Endothelial cell of umbilical vein (primary cell): ENCODE measurements around the gene LIM2. TPM values are rescaled to one million over a fixed set of nuclear protein-coding genes. Genes with fewer than 3 reads are reported as not detected.

Source experiments
- BruUV-seq: library from RNA; stranded (reverse); fragments of 400-500 nt; replicated peaks from 2 replicates; lab custom pipeline; 2021; lab: Mats Ljungman, UMichigan
- CTCF ChIA-PET: fragments of 300-600, 350-600 bp; sonication (Branson Sonifier 250); formaldehyde crosslinking; loops from one replicate; lab custom pipeline; 2021; ENCODE audit warnings: antibody characterized with exemption, inconsistent platforms; lab: Charles Lee
- POLR2A ChIA-PET: fragments of 300-600, 350-600 bp; sonication (Branson Sonifier 250); formaldehyde crosslinking; loops from one replicate; lab custom pipeline; 2021; ENCODE audit warnings: antibody characterized with exemption, inconsistent platforms; lab: Charles Lee
- DNase-seq: peaks from one replicate; pipeline ENCODE4 v3.0.0-alpha.2; 2011; ENCODE audit warnings: low read depth, low spot score
- FAIRE-seq: peaks from 2 replicates; lab custom pipeline; 2011; peaks lifted over from hg19 to GRCh38; lab: Jason Lieb, UNC
- H2AFZ ChIP-seq: 2 replicates; pipeline ENCODE4 v1.6.0; 2012; ENCODE audit warnings: low read depth, low read length, control low read depth, inconsistent platforms
- H3K27ac ChIP-seq: 2 replicates; pipeline ENCODE4 v1.5.1; 2011; ENCODE audit warnings: low read depth, mild to moderate bottlenecking, control low read depth, low read length, moderate library complexity; ENCODE audit not compliant: insufficient read depth
- H3K27me3 ChIP-seq, 2 experiments: 2 replicates each; pipeline versions ENCODE4 v1.6.0 to v1.6.1; 2011; ENCODE audit warnings: low read length in 2 of 2, mixed read lengths in 1 of 2; ENCODE audit not compliant: control insufficient read depth in 2 of 2, insufficient read depth in 2 of 2
- H3K36me3 ChIP-seq, 2 experiments: 2 replicates in 1 of 2; 3 replicates in 1 of 2; pipeline ENCODE4 v1.5.1; 2011; ENCODE audit warnings: low read length in 2 of 2, mild to moderate bottlenecking in 1 of 2, moderate library complexity in 1 of 2; ENCODE audit not compliant: control insufficient read depth in 2 of 2, insufficient read depth in 2 of 2; ENCODE audit errors: extremely low read depth in 1 of 2
- H3K4me1 ChIP-seq: 3 replicates; pipeline ENCODE4 v1.5.1; 2011; ENCODE audit warnings: mild to moderate bottlenecking, low read length; ENCODE audit not compliant: control insufficient read depth, insufficient read depth; ENCODE audit errors: extremely low read depth
- H3K4me2 ChIP-seq: 2 replicates; pipeline ENCODE4 v1.6.1; 2011; ENCODE audit warnings: low read length, control low read depth, mixed read lengths; ENCODE audit not compliant: insufficient read depth
- H3K4me3 ChIP-seq, 3 experiments: fragments of 200-600 bp in 1 of 3; sonication (generic), shearing (Covaris generic) in 1 of 3; replicated peaks in 1 of 3; 2 replicates each; pipeline ENCODE4 v1.5.1; 2011 to 2016; ENCODE audit warnings: control low read depth in 3 of 3, low read length in 3 of 3, mild to moderate bottlenecking in 2 of 3, inconsistent platforms in 1 of 3, low read depth in 1 of 3, moderate library complexity in 1 of 3; ENCODE audit not compliant: insufficient read depth in 1 of 3
- H3K79me2 ChIP-seq: 2 replicates; pipeline ENCODE4 v1.6.0; 2012; ENCODE audit warnings: low read length, inconsistent platforms; ENCODE audit not compliant: control insufficient read depth, insufficient read depth
- H3K9ac ChIP-seq: replicated peaks from 2 replicates; pipeline ENCODE3; 2011; ENCODE audit warnings: low read length, control low read depth; ENCODE audit not compliant: insufficient read depth; ENCODE audit errors: extremely low read depth
- H3K9me1 ChIP-seq: replicated peaks from 3 replicates; pipeline ENCODE4 v1.6.0; 2011; ENCODE audit warnings: mild to moderate bottlenecking, low read length; ENCODE audit not compliant: control insufficient read depth, insufficient read depth; ENCODE audit errors: extremely low read depth
- H3K9me3 ChIP-seq: replicated peaks from 2 replicates; pipeline ENCODE4 v1.5.1; 2012; ENCODE audit warnings: low read length, inconsistent platforms; ENCODE audit not compliant: control insufficient read depth, insufficient read depth
- H4K20me1 ChIP-seq: replicated peaks from 2 replicates; pipeline ENCODE3; 2011; ENCODE audit warnings: mild to moderate bottlenecking, low read length; ENCODE audit not compliant: control insufficient read depth, insufficient read depth; ENCODE audit errors: extremely low read depth
- EZH2 ChIP-seq: IDR thresholded peaks from 2 replicates; pipeline ENCODE4 v1.6.1; 2012; ENCODE audit warnings: borderline replicate concordance, low read depth, mild to moderate bottlenecking, moderate library complexity, low read length, inconsistent platforms; ENCODE audit not compliant: severe bottlenecking
- FOS ChIP-seq: IDR thresholded peaks from 2 replicates; pipeline ENCODE4 v1.6.1; 2011; ENCODE audit warnings: mild to moderate bottlenecking, low read length, moderate library complexity, borderline replicate concordance; ENCODE audit not compliant: insufficient read depth
- GATA2 ChIP-seq: IDR thresholded peaks from 2 replicates; pipeline ENCODE4 v1.7.0; 2011; ENCODE audit warnings: low read depth, mild to moderate bottlenecking, moderate library complexity, mixed read lengths, low read length; ENCODE audit not compliant: insufficient read length, insufficient read depth
- JUN ChIP-seq: IDR thresholded peaks from 2 replicates; pipeline ENCODE4 v1.6.1; 2011; ENCODE audit warnings: borderline replicate concordance, low read depth; ENCODE audit not compliant: insufficient read length, insufficient read depth
- MYC ChIP-seq: IDR thresholded peaks from one replicate; pipeline ENCODE4 v1.6.1; 2011; ENCODE audit warnings: mild to moderate bottlenecking, low read depth, low read length
- POLR2A ChIP-seq: IDR thresholded peaks from 2 replicates; pipeline ENCODE4 v1.6.1; 2012; ENCODE audit warnings: low read depth, mild to moderate bottlenecking, control low read depth, low read length
- POLR2AphosphoS5 ChIP-seq: IDR thresholded peaks from 2 replicates; pipeline ENCODE4 v1.6.1; 2012; ENCODE audit warnings: low read depth, mild to moderate bottlenecking, control low read depth, low read length, moderate library complexity; ENCODE audit not compliant: insufficient read depth
- dilution Hi-C: fragments of 300-500 bp; cut with MboI; formaldehyde crosslinking; loops from one replicate; pipeline ENCODE4 v1.15.0; 2019; ENCODE audit warnings: low sequenced_read_pairs; ENCODE audit not compliant: extremely low pct_ligation_motif_present
- intact Hi-C: fragments of 100-400 bp; cut with micrococcal nuclease; formaldehyde crosslinking; loops from one replicate; pipeline ENCODE4 v1.10.0; 2022
- polyA plus RNA-seq, 4 experiments: library from polyadenylated mRNA; depleted of rRNA in 3 of 4; stranded (reverse) in 3 of 4; unstranded in 1 of 4; fragments of >200 nt; gene quantifications; 2 replicates each; pipeline versions ENCODE4 v1.2.1 to v1.2.3, GENCODE V29; 2011 to 2012; ENCODE audit warnings: missing spikeins in 1 of 4
- total RNA-seq: library from RNA; stranded (reverse); gene quantifications from 2 replicates; pipeline ENCODE4 v1.2.3, GENCODE V29; 2021
- TF ChIP-seq, protein P1 (sequence below): IDR thresholded peaks from 2 replicates; pipeline ENCODE4 v1.6.1; 2011; ENCODE audit not compliant: insufficient read depth, insufficient read length
- TF ChIP-seq, protein P2 (sequence below), 2 donors: IDR thresholded peaks; 1 replicate in 1 of 2; 2 replicates in 1 of 2; pipeline ENCODE4 v1.5.1; 2011; ENCODE audit warnings: low read length in 2 of 2, mild to moderate bottlenecking in 2 of 2, moderate library complexity in 2 of 2, control low read depth in 1 of 2, inconsistent platforms in 1 of 2, low read depth in 1 of 2; ENCODE audit not compliant: insufficient read depth in 1 of 2; ENCODE audit errors: extremely low read depth in 1 of 2

Gene LIM2
- total and polyA plus RNA-seq, 2 donors (not counting 3 experiments of a cell fraction or from before 2014, with no cell fraction given): not detected

DNA sequence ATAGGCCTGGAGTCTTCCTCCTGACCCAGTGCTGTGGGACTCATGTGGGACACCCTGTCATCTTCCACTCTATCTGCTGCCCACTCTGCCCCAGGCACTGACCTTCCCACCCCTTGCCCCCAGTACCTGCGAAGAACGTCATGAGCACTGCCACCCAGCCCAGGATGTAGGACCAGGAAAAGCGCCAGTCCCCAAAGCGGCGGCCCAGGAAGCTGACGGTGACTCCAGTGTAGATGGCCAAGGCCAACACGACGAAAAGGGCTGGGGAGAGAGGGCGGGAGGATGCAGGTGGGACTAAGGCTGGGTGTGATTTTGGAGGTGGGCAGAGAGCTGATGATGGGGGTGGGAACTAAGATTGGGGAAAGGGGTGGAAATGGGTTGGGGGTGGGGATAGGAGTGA is 7.4 kb downstream of the LIM2 start:
- no peak overlapping the region for H3K4me2 ChIP-seq
- no peaks in the 10 kb centered on the region for H3K4me1 ChIP-seq
- H3K9ac ChIP-seq: no peak overlapping the region
- FAIRE-seq (no peak), DNase-seq (no peak)
- H3K27ac ChIP-seq: no peak overlapping the region
- H2AFZ ChIP-seq: no peak overlapping the region
- H4K20me1 ChIP-seq: no peaks in the 10 kb centered on the region
- ChIA-PET CTCF (interaction anchor here (0.9 kb wide), 1 partner anchor 8 kb away, joined by 3 read pairs; the partner anchor contains the start of gene NKG7), POLR2A (no interaction called here)
- no peaks in the 10 kb centered on the region for H3K79me2 ChIP-seq
- H3K36me3 ChIP-seq: no peaks in the 10 kb centered on the region
- intact Hi-C loops: no loop called here
- H3K9me1 ChIP-seq: no peaks in the 10 kb centered on the region
- BruUV-seq: no TSS peak
- H3K27me3 ChIP-seq: no peaks in the 10 kb centered on the region
- H3K4me3 ChIP-seq: no peak overlapping the region
- dilution Hi-C loops: no loop called here
- H3K9me3 ChIP-seq: no peaks in the 10 kb centered on the region
- TF ChIP-seq EZH2 (no peak), JUN (no peak), POLR2AphosphoS5 (no peak), POLR2A (no peak), GATA2 (no peak), MYC (no peak), FOS (no peak)
- TF ChIP-seq, protein P1, sequence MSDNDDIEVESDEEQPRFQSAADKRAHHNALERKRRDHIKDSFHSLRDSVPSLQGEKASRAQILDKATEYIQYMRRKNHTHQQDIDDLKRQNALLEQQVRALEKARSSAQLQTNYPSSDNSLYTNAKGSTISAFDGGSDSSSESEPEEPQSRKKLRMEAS: no peak
- TF ChIP-seq, protein P2, sequence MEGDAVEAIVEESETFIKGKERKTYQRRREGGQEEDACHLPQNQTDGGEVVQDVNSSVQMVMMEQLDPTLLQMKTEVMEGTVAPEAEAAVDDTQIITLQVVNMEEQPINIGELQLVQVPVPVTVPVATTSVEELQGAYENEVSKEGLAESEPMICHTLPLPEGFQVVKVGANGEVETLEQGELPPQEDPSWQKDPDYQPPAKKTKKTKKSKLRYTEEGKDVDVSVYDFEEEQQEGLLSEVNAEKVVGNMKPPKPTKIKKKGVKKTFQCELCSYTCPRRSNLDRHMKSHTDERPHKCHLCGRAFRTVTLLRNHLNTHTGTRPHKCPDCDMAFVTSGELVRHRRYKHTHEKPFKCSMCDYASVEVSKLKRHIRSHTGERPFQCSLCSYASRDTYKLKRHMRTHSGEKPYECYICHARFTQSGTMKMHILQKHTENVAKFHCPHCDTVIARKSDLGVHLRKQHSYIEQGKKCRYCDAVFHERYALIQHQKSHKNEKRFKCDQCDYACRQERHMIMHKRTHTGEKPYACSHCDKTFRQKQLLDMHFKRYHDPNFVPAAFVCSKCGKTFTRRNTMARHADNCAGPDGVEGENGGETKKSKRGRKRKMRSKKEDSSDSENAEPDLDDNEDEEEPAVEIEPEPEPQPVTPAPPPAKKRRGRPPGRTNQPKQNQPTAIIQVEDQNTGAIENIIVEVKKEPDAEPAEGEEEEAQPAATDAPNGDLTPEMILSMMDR (IDR thresholded peaks at IDR 0.05; ENCODE audit: extremely low read depth in 1 of 2, insufficient read depth in 1 of 2, low read depth in 1 of 2, low read length in 2 of 2): no peak
